ENCODE measurements around the gene NKIRAS2. TPM values are rescaled to one million over a fixed set of nuclear protein-coding genes. Genes with fewer than 3 reads are reported as not detected.

Gene NKIRAS2
- total RNA-seq, 1 experiment from 2014 or later = 55.0 TPM

GRCh38 chr17:42072323-42073187 is 52.7 kb downstream of the NKIRAS2 start:
- Mint-ChIP-seq H3K27me3 (ENCODE audit: insufficient read depth, unreplicated experiment) (peaks cover 3% of the 10 kb centered on the region), H3K4me3 (ENCODE audit: unreplicated experiment) (no peak overlapping the region), H3K36me3 (ENCODE audit: insufficient read depth, unreplicated experiment) (no peaks in the 10 kb centered on the region), H3K27ac (ENCODE audit: unreplicated experiment) (no peak overlapping the region), H3K4me1 (ENCODE audit: low read depth, unreplicated experiment) (no peaks in the 10 kb centered on the region), H3K9me3 (ENCODE audit: unreplicated experiment) (no peaks in the 10 kb centered on the region)
- Histone ChIP-seq H3K27me3 (replicated peaks; ENCODE audit: control insufficient read depth, insufficient read depth, low read length) (no peaks in the 10 kb centered on the region), H3K4me1 (peaks cover 8% of the 10 kb centered on the region), H3K36me3 (ENCODE audit: control insufficient read depth, insufficient read depth, low read length) (no peaks in the 10 kb centered on the region), H3K4me3 (ENCODE audit: low read depth, low read length) (no peak overlapping the region), H3K9me3 (no peaks in the 10 kb centered on the region)
- no TSS peak for BruUV-seq (replicated peaks)
- CTCF ChIA-PET = interaction anchor here (0.5 to 0.8 kb wide), 2 partner anchors 23 to 28 kb away, joined by 3 read pairs; no protein-coding TSS in a partner anchor
- intact Hi-C loops (cut with micrococcal nuclease; ENCODE audit: unreplicated experiment) = no loop called here
- peak; percentile 7 to 13 for TF ChIP-seq CTCF (IDR thresholded peaks at IDR 0.05; ENCODE audit: insufficient read depth in 1 of 2, low read depth in 1 of 2, low read length in 1 of 2, severe bottlenecking in 1 of 2, unreplicated experiment in 1 of 2)
- POLR2A ChIA-PET = no interaction called here
- DNase-seq = peak in 1 of 2 experiments; percentile 52

Other genes with a start within 250 kb of the NKIRAS2 start
- 392 and 419 TPM in 2 replicates for gene JUP, start 233.4 kb upstream of the NKIRAS2 start, total RNA-seq (2022)
- 34.1 and 39.2 TPM in 2 replicates for gene P3H4, start 208.1 kb upstream of the NKIRAS2 start, total RNA-seq (2022)
- 112 and 132 TPM in 2 replicates for gene FKBP10, start 207.1 kb upstream of the NKIRAS2 start, total RNA-seq (2022)
- gene NT5C3B, start 183.9 kb upstream of the NKIRAS2 start, total RNA-seq (2022) = 85.4 and 94.5 TPM in 2 replicates
- not detected in 2 replicates for gene KLHL10, start 182.3 kb upstream of the NKIRAS2 start, total RNA-seq (2022)
- 20.3 and 22.2 TPM in 2 replicates for gene KLHL11, start 154.7 kb upstream of the NKIRAS2 start, total RNA-seq (2022)
- gene ACLY, start 101.1 kb upstream of the NKIRAS2 start, total RNA-seq (2022) = 246 and 252 TPM in 2 replicates
- 0.98 and 1.3 TPM in 2 replicates for gene ODAD4, start 89.5 kb upstream of the NKIRAS2 start, total RNA-seq (2022)
- gene CNP, start 53.3 kb upstream of the NKIRAS2 start, total RNA-seq (2022) = 90.1 and 94.5 TPM in 2 replicates
- 147 and 156 TPM in 2 replicates for gene DNAJC7, start 2.7 kb upstream of the NKIRAS2 start, total RNA-seq (2022)
- gene C17orf113, start 30.5 kb downstream of the NKIRAS2 start, total RNA-seq (2022) = 3.8 and 4.7 TPM in 2 replicates
- 1.00 and 1.5 TPM in 2 replicates for gene ZNF385C, start 78.4 kb downstream of the NKIRAS2 start, total RNA-seq (2022)
- 0.79 TPM in 2 replicates for gene DHX58, start 92.6 kb downstream of the NKIRAS2 start, total RNA-seq (2022)
- gene KAT2A, start 101.3 kb downstream of the NKIRAS2 start, total RNA-seq (2022) = 46.5 and 56.2 TPM in 2 replicates
- not detected in 2 replicates for gene HSPB9, start 102.7 kb downstream of the NKIRAS2 start, total RNA-seq (2022)
- gene RAB5C, start 134.9 kb downstream of the NKIRAS2 start, total RNA-seq (2022) = 151 and 155 TPM in 2 replicates
- gene KCNH4, start 161.1 kb downstream of the NKIRAS2 start, total RNA-seq (2022) = 0.07 and 0.37 TPM in 2 replicates
- not detected in 2 replicates for gene HCRT, start 165.4 kb downstream of the NKIRAS2 start, total RNA-seq (2022)
- gene GHDC, start 174.4 kb downstream of the NKIRAS2 start, total RNA-seq (2022) = 17.7 and 21.4 TPM in 2 replicates

All from Caco-2 (cell line).